K562 treated with DMSO at 1 percent for 12 hours (cell line): ENCODE measurements around the gene TTLL6. TPM values are rescaled to one million over a fixed set of nuclear protein-coding genes. Genes with fewer than 3 reads are reported as not detected.

Experiments used
- total RNA-seq: library from RNA; unstranded; fragments of 300-600 nt; gene quantifications from 2 replicates; pipeline ENCODE4 v1.2.3, GENCODE V29; 2022; ENCODE audit not compliant: insufficient read depth

The TTLL6 gene
- total RNA-seq = not detected in 2 replicates

GRCh38 chr17:48816774-48817590 lies at the start of gene TTLL6:
TTLL6 (minus strand) TSS chr17:48817229; CDS start chr17:48817072, 157 bp downstream.

GRCh38 chr17:48830840-48831548 lies 14.0 kb upstream of the TTLL6 start, which contains the start of gene CALCOCO2:
CALCOCO2 (plus strand) TSS chr17:48831035; CDS start chr17:48841708, 10,673 bp downstream.

GRCh38 chr17:48728232-48729231 lies 88.5 kb downstream of the TTLL6 start, which contains the start of gene HOXB13:
HOXB13 (minus strand) TSS chr17:48728750; CDS start chr17:48728593, 157 bp downstream.

GRCh38 chr17:48722915-48723422 lies 94.1 kb downstream of the TTLL6 start, which contains the start of gene PRAC2:
PRAC2 (plus strand) TSS chr17:48723185; CDS start chr17:48724411, 1,226 bp downstream.

GRCh38 chr17:48722201-48722907 lies 94.7 kb downstream of the TTLL6 start, which contains the start of gene PRAC1:
PRAC1 (minus strand) TSS chr17:48722518; CDS start chr17:48722392, 126 bp downstream.

Other genes starting within 250 kb of the TTLL6 start
- 13.6 and 20.0 TPM in 2 replicates for gene HOXB4, start 238.9 kb downstream of the TTLL6 start, total RNA-seq
- 15.0 and 35.7 TPM in 2 replicates for gene HOXB3, start 227.0 kb downstream of the TTLL6 start, total RNA-seq
- 3.7 and 9.2 TPM in 2 replicates for gene HOXB5, start 223.4 kb downstream of the TTLL6 start, total RNA-seq
- 15.2 and 16.0 TPM in 2 replicates for gene HOXB6, start 212.2 kb downstream of the TTLL6 start, total RNA-seq
- 21.9 and 23.0 TPM in 2 replicates for gene HOXB7, start 206.2 kb downstream of the TTLL6 start, total RNA-seq
- gene HOXB8, start 201.9 kb downstream of the TTLL6 start, total RNA-seq = 21.9 and 37.9 TPM in 2 replicates
- gene HOXB9, start 190.9 kb downstream of the TTLL6 start, total RNA-seq = 103 and 184 TPM in 2 replicates
- not detected in 2 replicates for gene PRAC1, start 94.7 kb downstream of the TTLL6 start, total RNA-seq
- gene PRAC2, start 94.0 kb downstream of the TTLL6 start, total RNA-seq = not detected in 2 replicates
- gene HOXB13, start 88.5 kb downstream of the TTLL6 start, total RNA-seq = not detected in 2 replicates
- gene CALCOCO2, start 13.8 kb upstream of the TTLL6 start, total RNA-seq = 48.6 and 84.9 TPM in 2 replicates
- 83.4 and 137 TPM in 2 replicates for gene ATP5MC1, start 75.6 kb upstream of the TTLL6 start, total RNA-seq
- gene UBE2Z, start 91.2 kb upstream of the TTLL6 start, total RNA-seq = 35.5 and 57.2 TPM in 2 replicates
- gene SNF8, start 127.6 kb upstream of the TTLL6 start, total RNA-seq = 108 and 121 TPM in 2 replicates
- not detected in 2 replicates for gene GIP, start 151.4 kb upstream of the TTLL6 start, total RNA-seq
- 8.8 and 32.3 TPM in 2 replicates for gene IGF2BP1, start 180.2 kb upstream of the TTLL6 start, total RNA-seq